ENCODE measurements around the gene TBL1XR1. TPM values are rescaled to one million over a fixed set of nuclear protein-coding genes. Genes with fewer than 3 reads are reported as not detected.

The TBL1XR1 gene
- total and polyA plus RNA-seq, 2 donors (not counting 3 experiments of a cell fraction or from before 2014, with no cell fraction given), result 26.9 to 146 TPM

GRCh38 chr3:177106184-177106583 is 91.1 kb downstream of the TBL1XR1 start:
- DNase-seq (ENCODE audit: low read depth, low spot score) (no peak), FAIRE-seq (no peak)
- TF ChIP-seq MYC (IDR thresholded peaks at IDR 0.05; ENCODE audit: low read depth, low read length), result no peak
- TF ChIP-seq FOS (IDR thresholded peaks at IDR 0.05; ENCODE audit: borderline replicate concordance, insufficient read depth, low read length), result no peak
- no peak for TF ChIP-seq EZH2 (IDR thresholded peaks at IDR 0.05; ENCODE audit: borderline replicate concordance, low read depth, low read length, severe bottlenecking)
- no peak for TF ChIP-seq GATA2 (IDR thresholded peaks at IDR 0.05; ENCODE audit: insufficient read depth, insufficient read length, low read depth, low read length)
- TF ChIP-seq JUN (IDR thresholded peaks at IDR 0.05; ENCODE audit: borderline replicate concordance, insufficient read depth, insufficient read length, low read depth), result no peak
- TF ChIP-seq POLR2AphosphoS5 (IDR thresholded peaks at IDR 0.05; ENCODE audit: insufficient read depth, low read depth, low read length), result no peak
- no peak for TF ChIP-seq CTCF (IDR thresholded peaks at IDR 0.05; ENCODE audit: extremely low read depth in 1 of 2, insufficient read depth in 1 of 2, low read depth in 1 of 2, low read length in 2 of 2)
- no peak for TF ChIP-seq MAX (IDR thresholded peaks at IDR 0.05; ENCODE audit: insufficient read depth, insufficient read length)
- no peak for TF ChIP-seq POLR2A (IDR thresholded peaks at IDR 0.05; ENCODE audit: low read depth, low read length)
- Histone ChIP-seq H3K9ac (replicated peaks; ENCODE audit: extremely low read depth, insufficient read depth, low read length) (no peak overlapping the region), H3K9me1 (replicated peaks; ENCODE audit: control insufficient read depth, extremely low read depth, insufficient read depth, low read length) (no peaks in the 10 kb centered on the region), H3K27me3 (ENCODE audit: control insufficient read depth in 2 of 2, insufficient read depth in 2 of 2, low read length in 2 of 2) (no peaks in the 10 kb centered on the region), H3K79me2 (ENCODE audit: control insufficient read depth, insufficient read depth, low read length) (peaks cover 97% of the 10 kb centered on the region), H3K9me3 (replicated peaks; ENCODE audit: control insufficient read depth, insufficient read depth, low read length) (no peaks in the 10 kb centered on the region), H4K20me1 (replicated peaks; ENCODE audit: control insufficient read depth, extremely low read depth, insufficient read depth, low read length) (peaks cover 6% of the 10 kb centered on the region), H3K4me1 (ENCODE audit: control insufficient read depth, extremely low read depth, insufficient read depth, low read length) (no peaks in the 10 kb centered on the region), H3K27ac (ENCODE audit: insufficient read depth, low read depth, low read length) (no peak overlapping the region), H3K36me3 (ENCODE audit: control insufficient read depth in 2 of 2, extremely low read depth in 1 of 2, insufficient read depth in 2 of 2, low read length in 2 of 2) (no peaks in the 10 kb centered on the region), H3K4me3 (replicated peaks in 1 of 3; ENCODE audit: insufficient read depth in 1 of 3, low read depth in 1 of 3, low read length in 3 of 3) (no peak overlapping the region), H3K4me2 (ENCODE audit: insufficient read depth, low read length) (no peak overlapping the region), H2AFZ (ENCODE audit: low read depth, low read length) (no peak overlapping the region)
- ChIA-PET POLR2A (no interaction called here), CTCF (no interaction called here)
- intact Hi-C loops (cut with micrococcal nuclease), result no loop called here
- dilution Hi-C loops (cut with MboI; ENCODE audit: extremely low pct_ligation_motif_present, low sequenced_read_pairs), result no loop called here
- BruUV-seq (replicated peaks), result no TSS peak

Measured in endothelial cell of umbilical vein (primary cell).